Heart left ventricle (tissue), 16 donors: ENCODE measurements around the gene SPATA31C2. TPM values are rescaled to one million over a fixed set of nuclear protein-coding genes. Genes with fewer than 3 reads are reported as not detected.

Source experiments
- ATAC-seq, 4 donors: fragments of 200-7000 bp; cut with Tn5 transposase; one replicate each; pipeline ENCODE4 v1.9.1; 2020 to 2022; ENCODE audit warnings: moderate library complexity in 4 of 4, mild to moderate bottlenecking in 3 of 4, moderate number of reproducible peaks in 1 of 4
- DNase-seq, 5 donors: peaks; one replicate each; pipeline ENCODE4 v3.0.0-alpha.2; 2020
- H3K27ac ChIP-seq, 12 donors: fragments of 200-600 bp; sonication (generic) in 4 of 12; one replicate each; pipeline versions ENCODE4 v1.5.0 to v1.8.0; 2016 to 2022; ENCODE audit warnings: mild to moderate bottlenecking in 2 of 12
- H3K27me3 ChIP-seq, 9 donors: fragments of 200-600 bp; sonication (generic) in 2 of 9; one replicate each; pipeline versions ENCODE4 v1.5.1 to v1.8.0; 2016 to 2022; ENCODE audit warnings: mild to moderate bottlenecking in 3 of 9
- H3K36me3 ChIP-seq, 9 donors: fragments of 200-600 bp; sonication (generic) in 2 of 9; one replicate each; pipeline versions ENCODE4 v1.5.0 to v1.8.0; 2018 to 2022; ENCODE audit warnings: mild to moderate bottlenecking in 2 of 9
- H3K4me1 ChIP-seq, 12 donors: fragments of 200-600 bp; sonication (generic) in 4 of 12; one replicate each; pipeline versions ENCODE4 v1.5.0 to v1.8.0; 2016 to 2022; ENCODE audit warnings: mild to moderate bottlenecking in 3 of 12
- H3K4me3 ChIP-seq, 12 donors: fragments of 200-600 bp; sonication (generic) in 4 of 12; one replicate each; pipeline versions ENCODE4 v1.5.0 to v1.8.0; 2017 to 2022; ENCODE audit warnings: mild to moderate bottlenecking in 9 of 12, moderate library complexity in 4 of 12
- H3K9me3 ChIP-seq, 12 donors: fragments of 200-600 bp; sonication (generic) in 4 of 12; one replicate each; pipeline versions ENCODE4 v1.5.0 to v1.8.0; 2016 to 2022; ENCODE audit warnings: mild to moderate bottlenecking in 1 of 12
- POLR2A ChIP-seq, 2 donors: fragments of 450-650 bp; IDR thresholded peaks; one replicate each; pipeline ENCODE4 v1.6.1; 2017; ENCODE audit warnings: antibody characterized with exemption in 2 of 2, mild to moderate bottlenecking in 2 of 2, moderate library complexity in 2 of 2
- WGBS, 4 donors: extraction: QIAGEN DNeasy Blood & Tissue Kit in 2 of 4; methylation state at CpG; one replicate each; pipeline versions ENCODE4 v1.1.5 to v1.1.7; 2013 to 2018; 5-methylcytosine and 5-hydroxymethylcytosine counted together
- intact Hi-C, 10 donors: fragments of 100-400 bp; cut with DNase I; formaldehyde crosslinking; loops; one replicate each; pipeline versions ENCODE4 v1.11.1 to v1.14.2; 2022
- polyA plus RNA-seq, 2 donors: library from polyadenylated mRNA; stranded (reverse); fragments of 200-250 nt; gene quantifications; one replicate each; pipeline ENCODE4 v1.2.3, GENCODE V29; 2013
- total RNA-seq, 9 donors: library from RNA; depleted of rRNA in 2 of 9; stranded (reverse); fragments of >200 nt in 2 of 9; fragmentation: NEBNext Ultra II Directional in 3 of 9; extraction: Animal tissue kit (Norgen Biotek cat#: 25700) in 3 of 9; gene quantifications; one replicate each; pipeline versions ENCODE4 v1.1.0 to v1.2.4, GENCODE V29; 2016 to 2023
- TF ChIP-seq, protein P1 (sequence below), 12 donors: fragments of 200-600 bp; sonication (generic) in 4 of 12; IDR thresholded peaks; one replicate each; pipeline versions ENCODE4 v1.5.0 to v1.8.0; 2018 to 2022; ENCODE audit warnings: antibody characterized with exemption in 12 of 12, mild to moderate bottlenecking in 5 of 12
- donor health status: ischemic (EF 13 %, LVEDD 7.1; RV severe dilation, severe dysfunction).
- donor health status: healthy with polysubstance abuse.
- donor health status: DM: no; HTN: yes; CAD: no.
- donor health status: DM: no; HTN: no; CAD: no.
- donor health status: ischemic (EF 25% LVEDD 6.9; RV normal size, moderate dysfunction).
- donor health status: ischemic (EF 25% LVEDD 5.7; RV mildly dilated, moderate dysfunction).
- donor health status: healthy.
- donor health status: DM: yes; HTN: yes; CAD: no.
- donor health status: ischemic (EF 35%, LVEDD 5.7; RV mildly dilated, moderate dysfunction).
- donor health status: nonischemic (EF 11% LVEDD 7.7; RV severe dilation, severe dysfunction).
- donor health status: DM: yes; HTN: yes; CAD: no.
- donor health status: PGD.
- donor health status: ischemic (EF 29% LVEDD 5.4; RV normal size, mild dysfunction).
- donor health status: nonischemic (EF 23%, LVEDD 6.1; RV moderate dilation, normal function).

Gene SPATA31C2
- total and polyA plus RNA-seq, 11 donors: not detected

DNA sequence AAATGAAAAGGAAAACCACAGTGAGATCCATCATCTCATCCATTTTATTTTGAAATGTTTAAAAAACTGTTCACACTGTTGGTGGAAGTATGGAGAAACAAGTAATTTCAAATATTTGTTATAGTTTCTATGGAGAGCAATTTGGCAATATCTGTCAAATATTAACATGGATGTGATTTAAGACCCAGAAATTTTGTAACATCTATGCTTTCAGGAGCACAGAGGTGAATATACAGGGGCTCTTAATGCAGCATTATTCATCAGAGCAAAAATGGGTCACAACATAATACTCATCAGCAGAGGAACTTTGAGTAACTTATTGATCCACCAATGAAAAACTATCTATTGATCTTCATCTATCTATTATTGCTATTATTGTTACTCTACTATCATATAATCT is 31.4 kb upstream of the SPATA31C2 start:
- no peak overlapping the region for H3K27ac ChIP-seq
- DNase-seq (no peak), ATAC-seq (no peak)
- H3K4me3 ChIP-seq: no peak overlapping the region
- no peaks in the 10 kb centered on the region for H3K4me1 ChIP-seq
- H3K27me3 ChIP-seq: no peaks in the 10 kb centered on the region
- no peak for TF ChIP-seq POLR2A (IDR thresholded peaks at IDR 0.05)
- TF ChIP-seq, protein P1, sequence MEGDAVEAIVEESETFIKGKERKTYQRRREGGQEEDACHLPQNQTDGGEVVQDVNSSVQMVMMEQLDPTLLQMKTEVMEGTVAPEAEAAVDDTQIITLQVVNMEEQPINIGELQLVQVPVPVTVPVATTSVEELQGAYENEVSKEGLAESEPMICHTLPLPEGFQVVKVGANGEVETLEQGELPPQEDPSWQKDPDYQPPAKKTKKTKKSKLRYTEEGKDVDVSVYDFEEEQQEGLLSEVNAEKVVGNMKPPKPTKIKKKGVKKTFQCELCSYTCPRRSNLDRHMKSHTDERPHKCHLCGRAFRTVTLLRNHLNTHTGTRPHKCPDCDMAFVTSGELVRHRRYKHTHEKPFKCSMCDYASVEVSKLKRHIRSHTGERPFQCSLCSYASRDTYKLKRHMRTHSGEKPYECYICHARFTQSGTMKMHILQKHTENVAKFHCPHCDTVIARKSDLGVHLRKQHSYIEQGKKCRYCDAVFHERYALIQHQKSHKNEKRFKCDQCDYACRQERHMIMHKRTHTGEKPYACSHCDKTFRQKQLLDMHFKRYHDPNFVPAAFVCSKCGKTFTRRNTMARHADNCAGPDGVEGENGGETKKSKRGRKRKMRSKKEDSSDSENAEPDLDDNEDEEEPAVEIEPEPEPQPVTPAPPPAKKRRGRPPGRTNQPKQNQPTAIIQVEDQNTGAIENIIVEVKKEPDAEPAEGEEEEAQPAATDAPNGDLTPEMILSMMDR (IDR thresholded peaks at IDR 0.05): no peak
- no peaks in the 10 kb centered on the region for H3K36me3 ChIP-seq
- intact Hi-C loops: loop anchor here in 9 of 10 donors (2.0 to 10.0 kb wide), 8 partner anchors 215 to 833 kb away; partner anchors contain the start of gene SPIN1 (in 4 of the 9)
- H3K9me3 ChIP-seq: peaks cover 0 to 12% (median 0%) of the 10 kb centered on the region in 12 donors

DNA sequence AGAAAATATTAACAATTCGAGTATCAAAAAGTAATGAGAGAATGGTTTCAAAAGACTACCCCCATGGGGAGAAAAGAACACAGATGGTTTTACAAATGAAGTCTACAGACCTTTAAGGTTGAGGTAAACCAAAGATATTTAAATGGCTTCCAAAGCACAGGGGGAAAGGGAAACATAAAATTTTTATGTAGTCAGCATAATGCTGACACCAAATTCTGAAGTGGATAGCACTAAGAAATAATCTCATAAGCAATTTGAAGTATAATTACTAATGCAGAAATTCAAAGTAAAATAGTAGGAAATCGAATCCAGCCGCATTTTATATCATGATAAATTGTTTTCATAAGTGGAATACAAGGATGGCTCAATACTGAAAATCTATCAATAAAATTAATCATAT is 30.3 kb upstream of the SPATA31C2 start:
- H3K9me3 ChIP-seq: peaks cover 0 to 12% (median 0%) of the 10 kb centered on the region in 12 donors
- 56 to 85% (median 69%) methylated on average over 3 of the region's 3 CpGs for WGBS, 4 donors
- H3K27me3 ChIP-seq: no peaks in the 10 kb centered on the region
- intact Hi-C loops: loop anchor here in 1 of 10 donors (5.0 kb wide), 1 partner anchor 834 kb away; no protein-coding TSS in a partner anchor
- no peaks in the 10 kb centered on the region for H3K36me3 ChIP-seq
- ATAC-seq (no peak), DNase-seq (no peak)
- no peak overlapping the region for H3K4me3 ChIP-seq
- TF ChIP-seq POLR2A (IDR thresholded peaks at IDR 0.05): no peak
- TF ChIP-seq, protein P1 (IDR thresholded peaks at IDR 0.05): no peak
- H3K27ac ChIP-seq: no peak overlapping the region
- no peaks in the 10 kb centered on the region for H3K4me1 ChIP-seq

DNA sequence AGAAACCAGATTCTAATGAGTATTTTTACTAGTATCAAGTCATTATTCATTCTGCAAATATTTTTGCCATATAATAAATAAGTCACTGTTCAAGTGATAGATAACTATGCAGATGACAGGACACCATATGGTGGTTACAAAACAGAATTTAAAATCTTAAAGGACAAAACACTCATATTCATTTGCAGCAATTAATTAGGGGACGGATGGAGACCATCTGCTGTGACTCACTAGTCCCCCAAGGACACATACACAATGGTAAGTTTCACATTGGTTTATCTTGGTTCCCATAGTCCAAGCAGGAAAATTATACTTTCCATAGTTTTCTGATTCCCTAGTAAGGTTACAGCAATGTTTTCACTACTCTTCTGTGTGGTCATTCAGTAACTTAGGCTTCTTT is 28.4 kb upstream of the SPATA31C2 start:
- Histone ChIP-seq H3K4me1 (no peaks in the 10 kb centered on the region), H3K36me3 (no peaks in the 10 kb centered on the region), H3K9me3 (peaks cover 0 to 12% (median 0%) of the 10 kb centered on the region in 12 donors), H3K4me3 (no peak overlapping the region), H3K27me3 (no peaks in the 10 kb centered on the region), H3K27ac (no peak overlapping the region)
- DNase-seq: no peak
- intact Hi-C loops: loop anchor here in 1 of 10 donors (5.0 kb wide), 1 partner anchor 836 kb away; no protein-coding TSS in a partner anchor
- 70 to 80% (median 73%) methylated on average over 1 of the region's 1 CpG for WGBS, 4 donors
- TF ChIP-seq POLR2A (IDR thresholded peaks at IDR 0.05): no peak
- TF ChIP-seq, protein P1 (IDR thresholded peaks at IDR 0.05): no peak
- ATAC-seq: no peak

DNA sequence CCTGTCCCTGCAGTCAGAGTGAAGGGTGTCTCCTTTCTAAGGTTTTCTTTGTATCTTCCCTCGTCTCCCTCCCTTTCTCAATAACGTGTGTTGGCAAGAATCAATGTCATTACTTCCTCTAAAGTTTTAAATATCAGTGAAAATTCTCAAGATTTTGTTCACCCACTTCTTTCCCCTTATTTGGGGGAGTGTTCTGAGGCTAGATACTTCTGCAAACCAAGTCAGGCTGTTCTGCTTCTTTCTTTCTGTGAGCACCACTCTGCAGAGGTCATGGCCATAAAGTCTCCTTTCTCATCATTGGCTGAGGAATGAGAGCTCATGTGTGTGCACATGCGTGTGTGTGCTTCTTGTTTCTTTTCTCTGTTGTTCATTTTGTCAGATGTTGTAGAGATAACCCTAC is 26.6 kb upstream of the SPATA31C2 start:
- H3K4me1 ChIP-seq: no peaks in the 10 kb centered on the region
- H3K27me3 ChIP-seq: peaks cover 0 to 10% (median 0%) of the 10 kb centered on the region in 9 donors
- no peaks in the 10 kb centered on the region for H3K36me3 ChIP-seq
- H3K9me3 ChIP-seq: peaks cover 0 to 12% (median 0%) of the 10 kb centered on the region in 12 donors
- intact Hi-C loops: loop anchor here in 1 of 10 donors (5.0 kb wide), 1 partner anchor 837 kb away; no protein-coding TSS in a partner anchor
- no peak overlapping the region for H3K27ac ChIP-seq
- ATAC-seq: no peak
- DNase-seq: no peak
- 56 to 87% (median 81%) methylated on average over 3 of the region's 3 CpGs for WGBS, 4 donors
- TF ChIP-seq, protein P1 (IDR thresholded peaks at IDR 0.05): no peak
- no peak for TF ChIP-seq POLR2A (IDR thresholded peaks at IDR 0.05)
- no peak overlapping the region for H3K4me3 ChIP-seq
